SIG-M5 treated with dmso at 0.1 percent for 504 hours (cell line): Measurements from ENCODE around the gene GRB10.

Experiments used
- DNase-seq: peaks from one replicate; lab custom pipeline; 2025; ENCODE audit not compliant: unreplicated experiment; lab: John Stamatoyannopoulos, UW

GRB10 gene

GRCh38 chr7:50782375-50783208, at the start of gene GRB10:
TSS of gene GRB10 (minus strand) at chr7:50782896. CDS start at chr7:50732322, 50,574 bp downstream.
- no peak for DNase-seq

GRCh38 chr7:50828801-50829200, 46.1 kb upstream of the GRB10 start:
- DNase-seq = no peak

GRCh38 chr7:50828116-50828515, 45.4 kb upstream of the GRB10 start:
- no peak for DNase-seq

- DNase-seq = no peak
Observed at GRCh38 chr7:50827281-50827680, 44.6 kb upstream of the GRB10 start.

GRCh38 chr7:50826371-50827172, 43.9 kb upstream of the GRB10 start:
- peak; percentile 82 for DNase-seq

- no peak for DNase-seq
Observed at GRCh38 chr7:50825465-50825864, 42.8 kb upstream of the GRB10 start.

GRCh38 chr7:50824882-50825281, 42.2 kb upstream of the GRB10 start:
- no peak for DNase-seq

GRCh38 chr7:50822706-50823105, 40.0 kb upstream of the GRB10 start:
- no peak for DNase-seq

- no peak for DNase-seq
Observed at GRCh38 chr7:50822110-50822509, 39.4 kb upstream of the GRB10 start.

- no peak for DNase-seq
Observed at GRCh38 chr7:50821457-50822008, 38.8 kb upstream of the GRB10 start.

- no peak for DNase-seq
Observed at GRCh38 chr7:50818324-50818723, 35.6 kb upstream of the GRB10 start.

- no peak for DNase-seq
Observed at GRCh38 chr7:50817561-50817960, 34.9 kb upstream of the GRB10 start.

GRCh38 chr7:50815138-50815537, 32.4 kb upstream of the GRB10 start:
- no peak for DNase-seq

- DNase-seq = no peak
Observed at GRCh38 chr7:50814166-50814565, 31.5 kb upstream of the GRB10 start.

- no peak for DNase-seq
Observed at GRCh38 chr7:50812841-50813475, 30.3 kb upstream of the GRB10 start.

- no peak for DNase-seq
Observed at GRCh38 chr7:50812094-50812493, 29.4 kb upstream of the GRB10 start.

GRCh38 chr7:50808282-50808888, 25.7 kb upstream of the GRB10 start:
- no peak for DNase-seq

GRCh38 chr7:50807026-50807730, 24.5 kb upstream of the GRB10 start:
- no peak for DNase-seq

- DNase-seq = no peak
Observed at GRCh38 chr7:50806143-50806542, 23.4 kb upstream of the GRB10 start.

GRCh38 chr7:50805447-50806125, 22.9 kb upstream of the GRB10 start:
- DNase-seq = no peak
